Muscle layer of duodenum (tissue), 2 donors: ENCODE measurements around the gene GARNL3.

ENCODE experiments used
- H3K27ac ChIP-seq: one replicate; pipeline ENCODE4 v1.7.0; 2013; ENCODE audit warnings: mild to moderate bottlenecking, low read length
- H3K27me3 ChIP-seq: one replicate; pipeline ENCODE4 v1.7.0; 2013; ENCODE audit warnings: low read depth, mild to moderate bottlenecking, control low read depth, low read length
- H3K36me3 ChIP-seq, 2 donors: one replicate each; pipeline ENCODE4 v1.7.0; 2013; ENCODE audit warnings: low read length in 2 of 2, control low read depth in 1 of 2, mild to moderate bottlenecking in 1 of 2; ENCODE audit not compliant: insufficient read depth in 2 of 2, control insufficient read depth in 1 of 2
- H3K4me1 ChIP-seq, 2 donors: one replicate each; pipeline ENCODE4 v1.7.0; 2013; ENCODE audit warnings: low read length in 2 of 2, mild to moderate bottlenecking in 2 of 2, control low read depth in 1 of 2, moderate library complexity in 1 of 2; ENCODE audit not compliant: insufficient read depth in 2 of 2, control insufficient read depth in 1 of 2
- H3K4me3 ChIP-seq, 2 donors: one replicate each; pipeline ENCODE4 v1.7.0; 2013; ENCODE audit warnings: low read length in 2 of 2, low read depth in 1 of 2, mild to moderate bottlenecking in 1 of 2
- H3K9me3 ChIP-seq, 2 donors: one replicate each; pipeline ENCODE4 v1.7.0; 2013; ENCODE audit warnings: low read length in 2 of 2, control low read depth in 1 of 2, mild to moderate bottlenecking in 1 of 2; ENCODE audit not compliant: control insufficient read depth in 1 of 2
- donor health status: healthy.

The GARNL3 gene

GRCh38 chr9:127370672-127371648, 106.4 kb downstream of the GARNL3 start:
- H3K27ac ChIP-seq, result no peak overlapping the region
- no peaks in the 10 kb centered on the region for H3K27me3 ChIP-seq
- no peaks in the 10 kb centered on the region for H3K9me3 ChIP-seq
- no peaks in the 10 kb centered on the region for H3K4me1 ChIP-seq
- H3K4me3 ChIP-seq, result no peak overlapping the region
- H3K36me3 ChIP-seq, result peaks cover 0 to 11% of the 10 kb centered on the region in 2 donors

GRCh38 chr9:127380479-127380878, 115.9 kb downstream of the GARNL3 start:
- Histone ChIP-seq H3K4me3 (no peak overlapping the region), H3K27ac (no peak overlapping the region), H3K27me3 (no peaks in the 10 kb centered on the region), H3K9me3 (no peaks in the 10 kb centered on the region), H3K4me1 (no peaks in the 10 kb centered on the region), H3K36me3 (no peaks in the 10 kb centered on the region)

- H3K4me1 ChIP-seq, result no peaks in the 10 kb centered on the region
- no peaks in the 10 kb centered on the region for H3K9me3 ChIP-seq
- no peak overlapping the region for H3K27ac ChIP-seq
- H3K27me3 ChIP-seq, result no peaks in the 10 kb centered on the region
- H3K36me3 ChIP-seq, result no peaks in the 10 kb centered on the region
- no peak overlapping the region for H3K4me3 ChIP-seq
These were observed 118.0 kb downstream of the GARNL3 start for GRCh38 chr9:127382541-127382940.

- no peak overlapping the region for H3K27ac ChIP-seq
- no peaks in the 10 kb centered on the region for H3K36me3 ChIP-seq
- no peak overlapping the region for H3K4me3 ChIP-seq
- H3K9me3 ChIP-seq, result no peaks in the 10 kb centered on the region
- peaks cover 0 to 6% of the 10 kb centered on the region in 2 donors for H3K4me1 ChIP-seq
- H3K27me3 ChIP-seq, result no peaks in the 10 kb centered on the region
These were observed 119.6 kb downstream of the GARNL3 start for GRCh38 chr9:127384016-127384730.

- Histone ChIP-seq H3K4me3 (no peak overlapping the region), H3K27ac (no peak overlapping the region), H3K27me3 (no peaks in the 10 kb centered on the region), H3K4me1 (peaks cover 0 to 6% of the 10 kb centered on the region in 2 donors), H3K9me3 (no peaks in the 10 kb centered on the region), H3K36me3 (no peaks in the 10 kb centered on the region)
These were observed 120.3 kb downstream of the GARNL3 start for GRCh38 chr9:127384901-127385300.

- peaks cover 0 to 5% of the 10 kb centered on the region in 2 donors for H3K36me3 ChIP-seq
- no peak overlapping the region for H3K27ac ChIP-seq
- H3K27me3 ChIP-seq, result no peaks in the 10 kb centered on the region
- no peaks in the 10 kb centered on the region for H3K9me3 ChIP-seq
- no peak overlapping the region for H3K4me3 ChIP-seq
- peaks cover 0 to 6% of the 10 kb centered on the region in 2 donors for H3K4me1 ChIP-seq
These were observed 121.7 kb downstream of the GARNL3 start for GRCh38 chr9:127386249-127386648.

GRCh38 chr9:127386981-127387380, 122.4 kb downstream of the GARNL3 start:
- H3K4me3 ChIP-seq, result no peak overlapping the region
- no peak overlapping the region for H3K27ac ChIP-seq
- H3K36me3 ChIP-seq, result peaks cover 0 to 5% of the 10 kb centered on the region in 2 donors

GRCh38 chr9:127388037-127388855, 123.7 kb downstream of the GARNL3 start:
- Histone ChIP-seq H3K27me3 (no peaks in the 10 kb centered on the region), H3K9me3 (no peaks in the 10 kb centered on the region), H3K36me3 (peaks cover 0 to 5% of the 10 kb centered on the region in 2 donors), H3K4me1 (peaks cover 0 to 6% of the 10 kb centered on the region in 2 donors), H3K4me3 (no peak overlapping the region), H3K27ac (no peak overlapping the region)

More at GRCh38 chr9:127386981-127387380, 122.4 kb downstream of the GARNL3 start:
- H3K4me1 ChIP-seq, result peaks cover 0 to 6% of the 10 kb centered on the region in 2 donors
- no peaks in the 10 kb centered on the region for H3K9me3 ChIP-seq
- no peaks in the 10 kb centered on the region for H3K27me3 ChIP-seq

GRCh38 chr9:127388856-127389238, 124.3 kb downstream of the GARNL3 start:
- peaks cover 0 to 5% of the 10 kb centered on the region in 2 donors for H3K36me3 ChIP-seq
- no peak overlapping the region for H3K27ac ChIP-seq
- H3K4me1 ChIP-seq, result peaks cover 0 to 6% of the 10 kb centered on the region in 2 donors

GRCh38 chr9:127389381-127390247, 125.0 kb downstream of the GARNL3 start:
- Histone ChIP-seq H3K9me3 (no peaks in the 10 kb centered on the region), H3K36me3 (peaks cover 0 to 5% of the 10 kb centered on the region in 2 donors), H3K27ac (no peak overlapping the region), H3K4me3 (no peak overlapping the region), H3K4me1 (peaks cover 0 to 6% of the 10 kb centered on the region in 2 donors), H3K27me3 (no peaks in the 10 kb centered on the region)

More at GRCh38 chr9:127388856-127389238, 124.3 kb downstream of the GARNL3 start:
- Histone ChIP-seq H3K27me3 (no peaks in the 10 kb centered on the region), H3K9me3 (no peaks in the 10 kb centered on the region), H3K4me3 (no peak overlapping the region)
